Measurements from ENCODE around the gene LUC7L2. TPM values are rescaled to one million over a fixed set of nuclear protein-coding genes. Genes with fewer than 3 reads are reported as not detected.
"Not testable (repeated sequence)": the region's sequence is repeated elsewhere in the genome, so short reads cannot be mapped to it uniquely, and the experiment has no call there.

Gene LUC7L2
- total RNA-seq, 4 donors from 2014 or later, result 48.7 to 71.7 (median 56.8) TPM

GRCh38 chr7:139456511-139456910 lies 96.8 kb downstream of the LUC7L2 start:
- TF ChIP-seq POLR2A (IDR thresholded peaks at IDR 0.05), result no peak
- TF ChIP-seq, protein P1, sequence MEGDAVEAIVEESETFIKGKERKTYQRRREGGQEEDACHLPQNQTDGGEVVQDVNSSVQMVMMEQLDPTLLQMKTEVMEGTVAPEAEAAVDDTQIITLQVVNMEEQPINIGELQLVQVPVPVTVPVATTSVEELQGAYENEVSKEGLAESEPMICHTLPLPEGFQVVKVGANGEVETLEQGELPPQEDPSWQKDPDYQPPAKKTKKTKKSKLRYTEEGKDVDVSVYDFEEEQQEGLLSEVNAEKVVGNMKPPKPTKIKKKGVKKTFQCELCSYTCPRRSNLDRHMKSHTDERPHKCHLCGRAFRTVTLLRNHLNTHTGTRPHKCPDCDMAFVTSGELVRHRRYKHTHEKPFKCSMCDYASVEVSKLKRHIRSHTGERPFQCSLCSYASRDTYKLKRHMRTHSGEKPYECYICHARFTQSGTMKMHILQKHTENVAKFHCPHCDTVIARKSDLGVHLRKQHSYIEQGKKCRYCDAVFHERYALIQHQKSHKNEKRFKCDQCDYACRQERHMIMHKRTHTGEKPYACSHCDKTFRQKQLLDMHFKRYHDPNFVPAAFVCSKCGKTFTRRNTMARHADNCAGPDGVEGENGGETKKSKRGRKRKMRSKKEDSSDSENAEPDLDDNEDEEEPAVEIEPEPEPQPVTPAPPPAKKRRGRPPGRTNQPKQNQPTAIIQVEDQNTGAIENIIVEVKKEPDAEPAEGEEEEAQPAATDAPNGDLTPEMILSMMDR (IDR thresholded peaks at IDR 0.05), result no peak
- intact Hi-C loops (cut with DNase I; ENCODE audit: low total_unique reads), result no loop called here
- WGBS, 2 donors, result 90 to 95% methylated on average over 8 of the region's 8 CpGs
- DNase-seq (ENCODE audit: low spot score in 2 of 2), result no peak
- no peak overlapping the region for H3K4me3 ChIP-seq (ENCODE audit: low read depth, poor library complexity, severe bottlenecking)

- WGBS, 2 donors, result 46 to 52% methylated on average over 15 of the region's 15 CpGs
- no peak for DNase-seq (ENCODE audit: low spot score in 2 of 2)
- intact Hi-C loops (cut with DNase I; ENCODE audit: low total_unique reads), result loop anchor here (1.0 kb wide), 1 partner anchor 17 kb away; no protein-coding TSS in a partner anchor
- H3K4me3 ChIP-seq (ENCODE audit: low read depth, poor library complexity, severe bottlenecking), result no peak overlapping the region
- TF ChIP-seq POLR2A (IDR thresholded peaks at IDR 0.05), result no peak
- TF ChIP-seq, protein P1 (IDR thresholded peaks at IDR 0.05), result no peak
These were observed 97.7 kb downstream of the LUC7L2 start for GRCh38 chr7:139457153-139457946.

GRCh38 chr7:139463421-139463820 lies 103.7 kb downstream of the LUC7L2 start:
- intact Hi-C loops (cut with DNase I; ENCODE audit: low total_unique reads); DNase-seq (ENCODE audit: low spot score in 2 of 2); H3K4me3 ChIP-seq (ENCODE audit: low read depth, poor library complexity, severe bottlenecking): not testable (repeated sequence)
- WGBS, 2 donors, result 95 to 98% methylated on average over 12 of the region's 12 CpGs

- DNase-seq (ENCODE audit: low spot score in 2 of 2); intact Hi-C loops (cut with DNase I; ENCODE audit: low total_unique reads): not testable (repeated sequence)
These were observed 104.8 kb downstream of the LUC7L2 start for GRCh38 chr7:139464511-139464910.

DNA sequence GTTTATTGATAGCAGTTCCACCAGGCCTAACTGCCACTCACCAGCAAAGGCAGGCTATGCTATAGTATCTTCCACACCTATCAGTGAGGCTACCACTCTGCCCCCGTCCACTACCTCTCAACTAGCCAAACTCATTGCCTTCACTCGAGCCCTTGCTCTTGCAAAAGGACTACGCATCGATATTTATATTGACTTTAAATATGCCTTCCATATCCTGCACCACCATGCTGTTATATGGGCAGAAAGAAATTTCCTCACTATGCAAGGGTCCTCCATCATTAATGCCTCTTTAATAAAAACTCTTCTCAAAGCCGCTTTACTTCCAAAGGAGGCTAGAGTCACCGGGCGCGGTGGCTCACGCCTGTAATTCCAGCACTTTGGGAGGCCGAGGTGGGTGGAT lies 105.4 kb downstream of the LUC7L2 start:
- DNase-seq (ENCODE audit: low spot score in 2 of 2); H3K4me3 ChIP-seq (ENCODE audit: low read depth, poor library complexity, severe bottlenecking); intact Hi-C loops (cut with DNase I; ENCODE audit: low total_unique reads): not testable (repeated sequence)
- 95 to 96% methylated on average over 10 of the region's 10 CpGs for WGBS, 2 donors

More at GRCh38 chr7:139464511-139464910, 104.8 kb downstream of the LUC7L2 start:
- not testable (repeated sequence) for H3K4me3 ChIP-seq (ENCODE audit: low read depth, poor library complexity, severe bottlenecking)
- 86 to 94% methylated on average over 4 of the region's 4 CpGs for WGBS, 2 donors

DNA sequence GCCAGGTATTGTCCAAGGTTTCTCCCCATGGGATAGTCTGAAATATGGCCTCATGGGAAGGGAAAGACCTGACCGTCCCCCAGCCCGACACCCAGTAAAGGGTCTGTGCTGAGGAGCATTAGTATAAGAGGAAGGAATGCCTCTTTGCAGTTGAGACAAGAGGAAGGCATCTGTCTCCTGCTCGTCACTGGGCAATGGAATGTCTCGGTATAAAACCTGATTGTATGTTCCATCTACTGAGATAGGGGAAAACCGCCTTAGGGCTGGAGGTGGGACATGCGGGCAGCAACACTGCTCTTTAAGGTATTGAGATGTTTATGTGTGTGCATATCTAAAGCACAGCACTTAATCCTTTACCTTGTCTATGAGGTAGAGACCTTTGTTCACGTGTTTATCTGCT lies 108.0 kb downstream of the LUC7L2 start:
- WGBS, 2 donors, result 83 to 90% methylated on average over 7 of the region's 7 CpGs
- DNase-seq (ENCODE audit: low spot score in 2 of 2); H3K4me3 ChIP-seq (ENCODE audit: low read depth, poor library complexity, severe bottlenecking); intact Hi-C loops (cut with DNase I; ENCODE audit: low total_unique reads): not testable (repeated sequence)

DNA sequence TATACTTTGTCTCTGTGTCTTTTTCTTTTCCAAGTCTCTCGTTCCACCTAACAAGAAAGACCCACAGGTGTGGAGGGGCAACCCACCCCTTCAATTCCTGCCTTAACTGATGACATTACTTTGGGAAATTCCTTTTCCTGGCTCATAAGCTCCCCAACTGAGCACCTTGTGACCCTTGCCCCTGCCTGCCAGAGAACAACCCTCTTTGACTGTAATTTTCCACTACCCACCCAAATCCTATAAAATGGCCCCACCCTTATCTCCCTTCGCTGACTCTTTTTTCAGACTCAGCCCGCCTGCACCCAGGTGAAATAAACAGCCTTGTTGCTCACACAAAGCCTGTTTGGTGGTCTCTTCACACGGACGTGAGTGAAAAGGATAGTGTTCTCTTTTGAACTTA lies 108.6 kb downstream of the LUC7L2 start:
- H3K4me3 ChIP-seq (ENCODE audit: low read depth, poor library complexity, severe bottlenecking); DNase-seq (ENCODE audit: low spot score in 2 of 2); intact Hi-C loops (cut with DNase I; ENCODE audit: low total_unique reads): not testable (repeated sequence)
- 73 to 85% methylated on average over 5 of the region's 5 CpGs for WGBS, 2 donors

DNA sequence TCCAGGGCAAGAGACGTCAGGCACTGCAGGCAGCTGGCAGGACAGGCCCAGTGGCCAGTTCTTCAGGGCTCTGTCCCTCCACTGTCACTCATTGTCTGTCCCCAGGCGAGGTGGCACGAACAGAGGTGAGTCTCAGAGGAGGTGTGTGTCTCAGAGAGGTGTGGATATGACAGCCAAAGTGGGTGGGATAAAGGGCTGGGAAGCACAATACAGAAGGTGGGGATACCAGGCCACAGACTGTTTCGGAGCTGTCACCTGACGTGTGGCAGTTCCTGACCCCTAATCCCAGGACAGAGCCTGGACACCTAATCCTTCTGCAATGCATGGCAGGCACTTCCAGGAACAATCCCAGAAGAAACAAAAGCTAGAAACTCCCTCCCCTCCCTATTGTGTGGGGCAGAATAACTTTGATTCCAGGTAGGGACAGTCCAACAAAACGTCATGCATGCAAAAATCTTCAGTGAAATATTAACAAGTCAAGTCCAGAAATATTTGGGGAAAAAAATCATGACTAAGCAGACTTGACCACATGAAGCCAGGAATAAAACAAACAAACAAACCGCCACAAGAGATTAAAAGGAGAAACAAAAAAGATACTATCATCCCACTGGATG lies 112.2 kb downstream of the LUC7L2 start:
- H3K4me3 ChIP-seq (ENCODE audit: low read depth, poor library complexity, severe bottlenecking), result no peak overlapping the region
- DNase-seq (ENCODE audit: low spot score in 2 of 2), result no peak
- no peak for TF ChIP-seq POLR2A (IDR thresholded peaks at IDR 0.05)
- TF ChIP-seq, protein P1 (IDR thresholded peaks at IDR 0.05), result no peak
- WGBS, 2 donors, result 72 to 77% methylated on average over 7 of the region's 7 CpGs
- intact Hi-C loops (cut with DNase I; ENCODE audit: low total_unique reads), result no loop called here

Other genes starting within 250 kb of the LUC7L2 start
- 10 to 100 TPM; 21.7 to 34.1 (median 22.5) TPM for gene UBN2, start 128.7 kb upstream of the LUC7L2 start, total RNA-seq
- gene FMC1, start 18.6 kb upstream of the LUC7L2 start, total RNA-seq, result 10 to 100 TPM in 2 of 4 donors, 1 to 10 TPM in 2; 3.9 to 12.3 (median 8.0) TPM
- gene KLRG2, start 123.8 kb downstream of the LUC7L2 start, total RNA-seq, result 10 to 100 TPM in 2 of 4 donors, 1 to 10 TPM in 2; 8.0 to 25.8 (median 9.6) TPM
- not detected for gene CLEC2L, start 163.8 kb downstream of the LUC7L2 start, total RNA-seq